ENCODE data around the gene CCL23.

CCL23 gene

DNA sequence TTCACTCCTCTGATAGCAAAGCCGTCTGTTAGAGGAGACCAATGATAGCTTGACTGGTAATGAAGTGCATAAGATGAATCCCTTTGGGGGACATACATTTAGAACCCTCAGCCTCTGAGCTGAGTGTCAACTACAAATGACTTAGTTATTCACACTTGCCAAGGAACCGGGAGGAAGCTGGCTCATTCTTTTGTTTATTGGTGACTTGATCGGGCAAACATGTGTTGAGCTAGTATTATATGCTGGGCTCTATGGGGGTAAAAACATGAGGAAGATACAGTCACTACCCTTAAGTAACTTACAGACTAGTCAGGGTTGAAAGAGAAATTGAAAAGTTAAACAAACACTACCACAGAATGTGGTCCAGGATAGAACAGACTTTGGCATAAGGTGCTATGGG, 39.4 kb downstream of the CCL23 start:
- Histone ChIP-seq H2BK5ac (ENCODE audit: low read depth, low read length, poor library complexity) (no peak overlapping the region), H4K91ac (ENCODE audit: low read depth, low read length) (no peak overlapping the region), H2BK120ac (ENCODE audit: insufficient read depth, low read length, poor library complexity) (no peak overlapping the region), H3K4me1 (ENCODE audit: control insufficient read depth in 1 of 2, insufficient read depth in 2 of 2, low read length in 2 of 2) (no peaks in the 10 kb centered on the region), H3K18ac (ENCODE audit: low read length) (no peak overlapping the region), H3K27ac (ENCODE audit: low read depth, low read length) (no peak overlapping the region), H3K23ac (ENCODE audit: low read length) (no peak overlapping the region), H3K79me2 (ENCODE audit: control insufficient read depth, insufficient read depth, low read length, poor library complexity) (no peaks in the 10 kb centered on the region), H3K27me3 (ENCODE audit: insufficient read depth, low read length) (no peaks in the 10 kb centered on the region), H3K4me3 (ENCODE audit: low read depth, low read length) (no peak overlapping the region), H3K14ac (ENCODE audit: low read length) (no peak overlapping the region), H2AK5ac (ENCODE audit: low read length) (no peak overlapping the region), H2AFZ (ENCODE audit: insufficient read depth, low read length, poor library complexity) (no peak overlapping the region), H3K4ac (ENCODE audit: low read depth, low read length) (no peak overlapping the region), H3K36me3 (ENCODE audit: control insufficient read depth in 1 of 2, insufficient read depth in 2 of 2, low read length in 2 of 2) (no peaks in the 10 kb centered on the region), H3K9ac (ENCODE audit: low read length) (no peak overlapping the region), H2BK12ac (ENCODE audit: low read length) (no peak overlapping the region), H4K12ac (ENCODE audit: low read depth, low read length) (no peak overlapping the region), H3K79me1 (ENCODE audit: low read length) (no peaks in the 10 kb centered on the region), H3K9me3 (ENCODE audit: insufficient read depth, low read depth, low read length) (no peaks in the 10 kb centered on the region), H3K4me2 (ENCODE audit: low read length) (no peak overlapping the region), H4K8ac (ENCODE audit: low read depth, low read length) (no peak overlapping the region)
- WGBS (ENCODE audit: extremely low coverage, insufficient coverage, insufficient read length), result no CpG with 5 or more reads among the region's 3 CpGs
- no peak for DNase-seq

DNA sequence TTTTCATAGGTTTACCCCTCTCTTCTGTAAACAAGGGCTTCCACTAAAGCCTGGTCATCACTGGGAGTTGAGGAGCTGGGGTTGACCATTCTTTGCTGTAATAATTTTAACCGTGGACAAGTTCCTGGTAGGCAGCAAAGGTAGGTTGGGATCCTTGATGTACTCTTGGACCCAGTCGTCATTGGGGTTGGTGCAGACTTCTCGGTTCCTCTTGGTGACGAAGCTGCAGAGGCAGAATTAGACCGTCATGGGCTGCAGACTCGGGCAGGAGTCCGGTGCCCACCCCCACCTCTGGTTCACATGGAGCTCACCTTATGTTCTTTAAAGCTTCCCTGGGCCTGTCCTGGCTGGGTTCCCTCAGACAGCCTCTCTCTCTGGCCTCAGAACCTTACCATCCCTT, 40.3 kb downstream of the CCL23 start:
- Histone ChIP-seq H2BK12ac (ENCODE audit: low read length) (no peak overlapping the region), H4K12ac (ENCODE audit: low read depth, low read length) (no peak overlapping the region), H3K27me3 (ENCODE audit: insufficient read depth, low read length) (no peaks in the 10 kb centered on the region), H4K91ac (ENCODE audit: low read depth, low read length) (no peak overlapping the region), H2AK5ac (ENCODE audit: low read length) (no peak overlapping the region), H3K36me3 (ENCODE audit: control insufficient read depth in 1 of 2, insufficient read depth in 2 of 2, low read length in 2 of 2) (no peaks in the 10 kb centered on the region), H3K79me1 (ENCODE audit: low read length) (no peaks in the 10 kb centered on the region), H3K18ac (ENCODE audit: low read length) (no peak overlapping the region), H3K23ac (ENCODE audit: low read length) (no peak overlapping the region), H3K4me2 (ENCODE audit: low read length) (no peak overlapping the region), H3K4ac (ENCODE audit: low read depth, low read length) (no peak overlapping the region), H2AFZ (ENCODE audit: insufficient read depth, low read length, poor library complexity) (no peak overlapping the region), H3K14ac (ENCODE audit: low read length) (no peak overlapping the region), H3K4me3 (ENCODE audit: low read depth, low read length) (no peak overlapping the region), H4K8ac (ENCODE audit: low read depth, low read length) (no peak overlapping the region), H3K9me3 (ENCODE audit: insufficient read depth, low read depth, low read length) (no peaks in the 10 kb centered on the region), H2BK120ac (ENCODE audit: insufficient read depth, low read length, poor library complexity) (no peak overlapping the region), H3K27ac (ENCODE audit: low read depth, low read length) (no peak overlapping the region), H3K79me2 (ENCODE audit: control insufficient read depth, insufficient read depth, low read length, poor library complexity) (no peaks in the 10 kb centered on the region), H3K9ac (ENCODE audit: low read length) (no peak overlapping the region), H2BK5ac (ENCODE audit: low read depth, low read length, poor library complexity) (no peak overlapping the region), H3K4me1 (ENCODE audit: control insufficient read depth in 1 of 2, insufficient read depth in 2 of 2, low read length in 2 of 2) (no peaks in the 10 kb centered on the region)
- no peak for DNase-seq
- no CpG with 5 or more reads among the region's 7 CpGs for WGBS (ENCODE audit: extremely low coverage, insufficient coverage, insufficient read length)

DNA sequence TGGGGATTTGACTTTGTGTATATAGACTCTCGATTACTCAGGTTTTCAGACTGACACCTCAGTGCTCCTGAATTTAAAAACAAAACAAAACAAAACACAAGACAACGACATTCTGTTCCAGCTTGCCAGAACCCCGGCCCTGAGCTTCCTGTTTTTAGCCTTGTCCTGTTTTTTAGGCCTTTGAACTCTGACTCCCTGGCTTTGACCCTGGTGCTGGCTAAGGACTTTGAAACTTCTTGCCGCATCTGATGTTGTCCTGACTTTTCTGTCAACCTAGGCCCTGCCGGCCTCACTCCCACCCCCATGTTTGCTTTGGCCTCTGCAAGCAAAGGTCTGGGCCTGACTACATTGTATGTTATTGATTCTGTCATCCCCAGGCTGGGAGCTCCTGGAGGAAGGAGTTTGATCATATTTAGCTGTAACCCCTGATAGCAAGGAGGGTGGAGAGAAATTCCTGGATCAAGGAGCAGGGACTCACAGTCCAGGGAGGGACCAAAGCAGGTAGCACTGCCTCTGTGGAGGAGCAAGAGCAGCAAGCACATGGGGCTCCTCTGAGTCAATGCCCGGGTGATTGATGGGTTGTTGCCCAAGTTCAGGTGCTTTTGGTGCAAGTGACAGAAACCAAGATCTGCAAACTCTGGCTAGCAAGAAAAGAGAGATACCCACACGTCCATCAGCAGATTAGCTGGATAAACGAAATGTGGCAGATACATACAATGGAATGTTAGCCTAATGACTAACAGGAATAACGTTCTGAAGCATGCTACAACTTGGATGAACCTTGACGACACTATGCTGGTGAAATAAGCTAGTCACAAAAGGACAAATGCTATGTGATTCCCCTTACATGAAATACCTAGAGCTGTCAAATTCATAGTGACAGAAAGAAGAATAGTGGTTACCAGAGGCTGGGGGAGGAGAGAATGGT, 44.2 kb downstream of the CCL23 start:
- Histone ChIP-seq H3K4me3 (ENCODE audit: low read depth, low read length) (no peak overlapping the region), H3K9me3 (ENCODE audit: insufficient read depth, low read depth, low read length) (no peaks in the 10 kb centered on the region), H3K4ac (ENCODE audit: low read depth, low read length) (no peak overlapping the region), H3K27ac (ENCODE audit: low read depth, low read length) (no peak overlapping the region), H2BK12ac (ENCODE audit: low read length) (no peak overlapping the region), H3K18ac (ENCODE audit: low read length) (no peak overlapping the region), H4K12ac (ENCODE audit: low read depth, low read length) (no peak overlapping the region), H3K79me1 (ENCODE audit: low read length) (no peaks in the 10 kb centered on the region), H2AFZ (ENCODE audit: insufficient read depth, low read length, poor library complexity) (no peak overlapping the region), H3K23ac (ENCODE audit: low read length) (no peak overlapping the region), H4K8ac (ENCODE audit: low read depth, low read length) (no peak overlapping the region), H3K79me2 (ENCODE audit: control insufficient read depth, insufficient read depth, low read length, poor library complexity) (no peaks in the 10 kb centered on the region), H2AK5ac (ENCODE audit: low read length) (no peak overlapping the region), H3K9ac (ENCODE audit: low read length) (no peak overlapping the region), H2BK120ac (ENCODE audit: insufficient read depth, low read length, poor library complexity) (no peak overlapping the region), H3K4me2 (ENCODE audit: low read length) (no peak overlapping the region), H3K4me1 (ENCODE audit: control insufficient read depth in 1 of 2, insufficient read depth in 2 of 2, low read length in 2 of 2) (no peaks in the 10 kb centered on the region), H3K27me3 (ENCODE audit: insufficient read depth, low read length) (no peaks in the 10 kb centered on the region), H4K91ac (ENCODE audit: low read depth, low read length) (no peak overlapping the region), H3K36me3 (ENCODE audit: control insufficient read depth in 1 of 2, insufficient read depth in 2 of 2, low read length in 2 of 2) (no peaks in the 10 kb centered on the region), H2BK5ac (ENCODE audit: low read depth, low read length, poor library complexity) (no peak overlapping the region), H3K14ac (ENCODE audit: low read length) (no peak overlapping the region)
- WGBS (ENCODE audit: extremely low coverage, insufficient coverage, insufficient read length), result no CpG with 5 or more reads among the region's 10 CpGs
- peak in 1 of 2 donors; percentile 36 for DNase-seq

DNA sequence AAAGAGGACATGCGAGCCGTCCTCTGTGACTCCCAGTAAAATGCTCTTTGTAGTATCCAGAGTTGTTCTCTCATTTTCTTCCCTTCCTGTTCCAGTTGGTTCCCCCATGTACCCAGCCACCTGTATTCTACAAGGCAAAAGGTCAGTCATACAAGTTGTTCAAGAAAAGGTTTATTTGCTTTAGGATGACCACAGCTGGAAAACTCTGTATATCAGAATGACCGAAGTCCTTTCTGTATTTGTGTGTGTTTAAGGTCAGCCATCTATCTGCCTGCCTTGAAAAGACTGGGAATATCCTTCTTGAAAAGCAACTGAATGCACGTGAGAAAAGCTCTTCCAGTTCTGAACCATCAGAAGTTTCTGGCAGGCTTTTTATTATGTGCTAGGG, 44.8 kb downstream of the CCL23 start:
- Histone ChIP-seq H3K79me1 (ENCODE audit: low read length) (no peaks in the 10 kb centered on the region), H3K9ac (ENCODE audit: low read length) (no peak overlapping the region), H2BK12ac (ENCODE audit: low read length) (no peak overlapping the region), H3K4ac (ENCODE audit: low read depth, low read length) (no peak overlapping the region), H3K27me3 (ENCODE audit: insufficient read depth, low read length) (no peaks in the 10 kb centered on the region), H2BK5ac (ENCODE audit: low read depth, low read length, poor library complexity) (no peak overlapping the region), H3K36me3 (ENCODE audit: control insufficient read depth in 1 of 2, insufficient read depth in 2 of 2, low read length in 2 of 2) (no peaks in the 10 kb centered on the region), H3K79me2 (ENCODE audit: control insufficient read depth, insufficient read depth, low read length, poor library complexity) (no peaks in the 10 kb centered on the region), H3K4me3 (ENCODE audit: low read depth, low read length) (no peak overlapping the region), H4K8ac (ENCODE audit: low read depth, low read length) (no peak overlapping the region), H2BK120ac (ENCODE audit: insufficient read depth, low read length, poor library complexity) (no peak overlapping the region), H2AFZ (ENCODE audit: insufficient read depth, low read length, poor library complexity) (no peak overlapping the region), H3K14ac (ENCODE audit: low read length) (no peak overlapping the region), H4K91ac (ENCODE audit: low read depth, low read length) (no peak overlapping the region), H3K4me1 (ENCODE audit: control insufficient read depth in 1 of 2, insufficient read depth in 2 of 2, low read length in 2 of 2) (no peaks in the 10 kb centered on the region), H4K12ac (ENCODE audit: low read depth, low read length) (no peak overlapping the region), H3K18ac (ENCODE audit: low read length) (no peak overlapping the region), H3K27ac (ENCODE audit: low read depth, low read length) (no peak overlapping the region), H3K4me2 (ENCODE audit: low read length) (no peak overlapping the region), H3K23ac (ENCODE audit: low read length) (no peak overlapping the region), H2AK5ac (ENCODE audit: low read length) (no peak overlapping the region), H3K9me3 (ENCODE audit: insufficient read depth, low read depth, low read length) (no peaks in the 10 kb centered on the region)
- no peak for DNase-seq
- no CpG with 5 or more reads among the region's 4 CpGs for WGBS (ENCODE audit: extremely low coverage, insufficient coverage, insufficient read length)

Measured in trophoblast cell (in vitro differentiated cells and primary cell).